HG03039 (cell line): ENCODE results near the gene IBA57.

Experiments
- ATAC-seq: cut with Tn5 transposase; IDR thresholded peaks from one replicate; pipeline ENCODE4 v1.9.1; 2021; ENCODE audit warnings: mild to moderate bottlenecking, moderate library complexity; ENCODE audit not compliant: unreplicated experiment

IBA57 gene

DNA sequence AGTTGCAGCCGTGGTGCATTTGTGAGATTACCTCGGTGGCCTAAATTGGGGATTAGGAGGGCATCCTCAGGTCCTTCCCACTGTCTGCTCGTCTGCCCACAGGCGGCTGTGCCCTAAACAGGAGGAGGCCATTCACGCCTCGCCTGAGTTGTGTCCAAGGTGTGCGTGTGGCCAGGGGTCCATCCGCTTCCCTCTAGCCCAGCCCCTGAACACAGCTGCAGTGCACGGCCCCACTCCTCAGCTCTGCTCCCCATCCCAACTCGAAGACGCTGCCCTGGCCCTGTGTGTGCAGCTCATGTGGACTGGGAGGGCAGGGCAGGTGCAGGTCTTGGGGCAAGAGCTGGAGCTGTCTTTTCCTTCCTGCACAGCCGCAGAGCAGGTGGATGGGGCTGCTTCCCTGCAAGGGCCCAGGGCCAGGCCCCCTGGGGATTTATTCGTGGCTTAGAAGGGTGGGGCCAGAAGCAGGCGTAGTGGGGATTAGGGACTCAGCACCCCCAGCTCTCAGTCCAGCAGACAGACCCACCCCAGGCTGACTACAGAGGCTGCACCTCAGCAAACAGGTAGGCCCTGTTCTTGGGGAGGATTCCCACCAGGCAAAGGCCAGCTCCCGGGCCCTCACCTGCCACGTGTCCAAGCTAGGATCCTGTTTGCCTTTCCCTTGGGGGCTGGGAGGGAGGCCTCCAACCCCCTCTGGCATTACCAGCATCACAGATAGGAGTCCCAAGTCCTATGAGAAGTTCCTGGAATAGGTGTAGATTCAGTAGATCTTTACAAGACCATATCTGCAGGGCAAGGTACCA lies 21.2 kb upstream of the IBA57 start:
- no peak for ATAC-seq

DNA sequence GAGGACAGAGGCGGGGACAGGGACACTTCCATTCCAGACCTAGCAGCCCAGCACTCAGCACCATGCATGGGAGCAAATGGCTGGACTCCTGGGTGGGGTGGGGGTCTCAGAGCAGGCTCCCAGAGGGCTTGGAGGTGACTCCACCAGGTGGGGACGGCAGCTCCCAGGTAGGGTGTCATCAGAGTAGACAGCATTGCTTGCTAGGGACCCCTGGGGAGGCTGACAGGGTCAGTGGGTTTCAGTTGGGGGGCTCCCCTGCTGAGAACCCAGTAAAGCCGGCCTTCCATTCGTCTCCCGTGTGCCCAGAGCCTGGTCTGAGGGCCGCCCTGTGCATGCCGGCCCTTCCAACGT lies 20.6 kb upstream of the IBA57 start:
- ATAC-seq: no peak

DNA sequence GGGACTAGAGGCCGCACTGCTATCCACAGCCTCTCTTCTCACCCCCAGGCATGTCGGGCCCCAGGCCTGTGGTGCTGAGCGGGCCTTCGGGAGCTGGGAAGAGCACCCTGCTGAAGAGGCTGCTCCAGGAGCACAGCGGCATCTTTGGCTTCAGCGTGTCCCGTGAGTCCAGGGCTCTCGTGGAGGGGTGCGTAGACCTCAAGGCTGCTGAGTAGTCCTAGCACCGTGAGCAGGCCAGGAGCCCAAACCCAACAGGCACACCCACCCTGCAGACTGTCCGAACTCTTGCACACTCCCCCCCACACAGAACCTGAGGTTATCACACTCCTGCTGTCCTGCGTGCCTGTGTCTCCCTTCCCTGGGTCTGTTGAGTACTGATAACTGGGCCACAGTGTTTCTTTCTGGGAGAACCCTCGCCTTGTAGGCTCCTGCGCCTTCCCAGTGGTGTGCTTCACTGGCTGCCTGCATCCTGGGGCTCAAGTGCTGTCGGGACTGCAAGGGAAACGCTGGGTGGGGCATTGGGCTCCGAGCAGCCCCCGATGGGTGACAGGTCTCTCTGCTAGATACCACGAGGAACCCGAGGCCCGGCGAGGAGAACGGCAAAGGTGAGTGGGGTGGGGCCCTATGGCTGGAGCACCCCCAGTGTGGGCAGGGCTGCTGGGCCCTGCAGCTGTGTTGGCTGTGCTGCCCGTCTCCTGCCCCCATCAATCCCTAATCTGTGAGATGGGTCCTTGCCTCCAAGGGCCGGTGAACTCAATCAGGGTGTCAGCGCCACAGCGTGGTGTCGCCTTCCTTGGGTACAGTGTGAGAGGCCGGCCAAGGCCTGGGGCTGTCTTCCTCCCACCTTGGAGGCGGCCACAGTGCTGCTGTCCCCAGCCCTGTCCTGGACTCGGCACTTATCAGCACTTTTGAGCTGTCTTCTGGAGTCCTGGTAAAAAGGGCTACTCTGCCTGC lies 19.9 kb upstream of the IBA57 start:
- ATAC-seq: no peak

DNA sequence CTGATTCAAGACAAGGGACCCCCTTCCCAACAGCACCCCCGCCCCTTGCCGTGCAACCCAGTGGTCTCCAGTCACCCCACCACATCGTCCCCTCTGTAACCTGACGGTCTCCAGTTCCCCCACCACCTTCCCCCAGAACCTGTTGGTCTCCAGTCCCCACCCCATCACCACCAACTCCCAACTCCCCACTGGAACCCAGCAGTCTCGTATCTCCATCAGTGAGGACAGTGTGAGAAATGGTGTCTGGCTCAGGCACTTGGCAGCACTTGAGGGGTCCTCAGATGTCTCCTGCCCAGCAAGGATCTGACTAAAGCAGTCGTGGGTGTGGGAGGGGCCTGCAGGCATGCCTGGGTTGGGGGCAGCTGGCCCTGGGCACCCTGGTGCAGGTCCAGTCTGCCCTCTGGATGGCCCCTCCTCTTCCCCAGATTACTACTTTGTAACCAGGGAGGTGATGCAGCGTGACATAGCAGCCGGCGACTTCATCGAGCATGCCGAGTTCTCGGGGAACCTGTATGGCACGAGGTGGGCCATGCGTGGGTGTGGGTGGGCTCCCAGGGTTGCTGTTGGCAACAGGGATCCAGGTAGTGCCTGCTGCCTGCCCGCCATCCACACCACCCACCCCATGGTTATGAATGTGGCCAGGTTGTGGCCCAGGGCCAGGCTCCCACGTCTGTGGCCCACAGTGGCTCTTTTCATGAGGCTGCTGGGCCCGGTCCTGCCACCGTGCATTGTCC lies 19.0 kb upstream of the IBA57 start:
- ATAC-seq: no peak

DNA sequence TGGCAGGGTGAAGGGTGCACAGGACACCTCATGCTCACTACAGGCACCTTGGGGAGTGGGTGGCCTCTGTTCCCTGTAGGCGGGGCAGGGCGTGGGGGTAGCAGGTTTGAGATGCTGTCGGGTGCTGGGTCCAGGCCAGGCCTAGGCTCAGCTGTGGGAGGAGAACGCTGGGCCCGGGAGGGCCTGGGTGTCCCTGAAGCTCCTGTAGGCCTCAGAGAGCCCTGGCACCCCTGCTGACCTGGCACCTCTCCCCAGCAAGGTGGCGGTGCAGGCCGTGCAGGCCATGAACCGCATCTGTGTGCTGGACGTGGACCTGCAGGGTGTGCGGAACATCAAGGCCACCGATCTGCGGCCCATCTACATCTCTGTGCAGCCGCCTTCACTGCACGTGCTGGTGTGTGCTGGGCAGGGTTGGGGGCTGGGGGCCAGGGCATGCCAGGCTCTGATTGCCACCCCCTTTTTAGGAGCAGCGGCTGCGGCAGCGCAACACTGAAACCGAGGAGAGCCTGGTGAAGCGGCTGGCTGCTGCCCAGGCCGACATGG lies 18.4 kb upstream of the IBA57 start:
- no peak for ATAC-seq

DNA sequence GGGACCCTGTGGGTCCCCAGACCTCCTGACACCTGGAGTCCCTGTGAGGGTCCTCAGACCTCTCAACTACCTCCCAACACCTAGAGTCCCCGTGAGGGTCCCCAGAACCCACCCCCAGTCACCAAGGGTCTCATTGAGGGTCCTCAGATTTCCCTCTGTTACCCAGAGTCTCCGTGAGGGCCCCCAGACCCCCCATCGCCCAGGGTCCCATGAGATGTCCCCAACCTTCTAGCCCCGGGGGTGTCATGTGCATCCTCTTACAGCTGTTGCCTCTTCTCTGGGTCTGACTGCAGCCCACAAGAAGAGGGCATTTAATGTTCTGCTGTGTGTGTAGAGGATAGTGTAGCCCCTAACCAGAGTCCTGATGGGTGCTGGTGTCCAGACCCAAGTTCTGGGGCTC lies 17.8 kb upstream of the IBA57 start:
- ATAC-seq: no peak

DNA sequence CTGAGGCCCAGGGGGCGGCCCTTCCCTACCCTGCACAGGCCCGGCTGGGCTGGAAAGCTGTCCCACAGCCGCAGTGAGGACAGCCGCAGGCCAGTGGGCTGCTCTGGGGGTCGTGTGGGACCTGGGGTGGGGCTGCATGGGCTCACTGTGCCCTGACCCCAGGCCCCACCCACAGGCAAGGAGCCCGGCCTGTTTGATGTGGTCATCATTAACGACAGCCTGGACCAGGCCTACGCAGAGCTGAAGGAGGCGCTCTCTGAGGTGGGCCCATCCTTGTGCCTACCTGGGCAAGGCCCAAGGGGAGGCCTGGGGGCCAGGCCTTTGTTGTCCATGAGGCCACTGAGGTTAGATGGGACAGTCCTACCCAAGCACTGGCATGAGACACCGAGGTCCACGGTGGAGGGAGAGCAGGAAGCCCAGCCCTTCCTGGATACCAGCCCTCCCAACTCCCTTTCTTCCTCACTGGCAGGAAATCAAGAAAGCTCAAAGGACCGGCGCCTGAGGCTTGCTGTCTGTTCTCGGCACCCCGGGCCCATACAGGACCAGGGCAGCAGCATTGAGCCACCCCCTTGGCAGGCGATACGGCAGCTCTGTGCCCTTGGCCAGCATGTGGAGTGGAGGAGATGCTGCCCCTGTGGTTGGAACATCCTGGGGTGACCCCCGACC lies 17.3 kb upstream of the IBA57 start:
- ATAC-seq: no peak

DNA sequence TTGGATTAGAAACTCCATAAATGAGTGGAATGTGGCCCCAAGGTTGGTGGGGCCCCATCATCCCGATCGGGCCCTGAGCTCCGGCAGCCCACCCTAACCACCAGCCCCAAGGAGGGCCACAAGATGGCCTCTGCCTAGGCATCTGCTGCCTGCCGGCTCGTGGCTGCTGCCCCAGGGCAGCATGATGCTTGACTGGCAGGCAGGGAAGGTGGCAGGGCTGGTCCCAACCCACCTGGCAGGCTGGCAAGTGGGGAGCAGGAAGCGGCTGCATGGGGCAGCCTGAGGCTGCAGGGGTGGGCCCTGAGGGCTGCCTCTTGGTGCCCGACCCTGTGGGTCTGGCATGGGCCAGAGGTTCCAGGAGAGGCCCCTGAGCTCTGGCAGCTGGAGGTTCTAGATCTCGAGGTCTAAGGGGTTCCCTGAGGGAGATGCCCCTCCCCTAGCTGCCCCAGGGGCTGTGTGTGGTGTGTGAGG lies 16.6 kb upstream of the IBA57 start:
- no peak for ATAC-seq

DNA sequence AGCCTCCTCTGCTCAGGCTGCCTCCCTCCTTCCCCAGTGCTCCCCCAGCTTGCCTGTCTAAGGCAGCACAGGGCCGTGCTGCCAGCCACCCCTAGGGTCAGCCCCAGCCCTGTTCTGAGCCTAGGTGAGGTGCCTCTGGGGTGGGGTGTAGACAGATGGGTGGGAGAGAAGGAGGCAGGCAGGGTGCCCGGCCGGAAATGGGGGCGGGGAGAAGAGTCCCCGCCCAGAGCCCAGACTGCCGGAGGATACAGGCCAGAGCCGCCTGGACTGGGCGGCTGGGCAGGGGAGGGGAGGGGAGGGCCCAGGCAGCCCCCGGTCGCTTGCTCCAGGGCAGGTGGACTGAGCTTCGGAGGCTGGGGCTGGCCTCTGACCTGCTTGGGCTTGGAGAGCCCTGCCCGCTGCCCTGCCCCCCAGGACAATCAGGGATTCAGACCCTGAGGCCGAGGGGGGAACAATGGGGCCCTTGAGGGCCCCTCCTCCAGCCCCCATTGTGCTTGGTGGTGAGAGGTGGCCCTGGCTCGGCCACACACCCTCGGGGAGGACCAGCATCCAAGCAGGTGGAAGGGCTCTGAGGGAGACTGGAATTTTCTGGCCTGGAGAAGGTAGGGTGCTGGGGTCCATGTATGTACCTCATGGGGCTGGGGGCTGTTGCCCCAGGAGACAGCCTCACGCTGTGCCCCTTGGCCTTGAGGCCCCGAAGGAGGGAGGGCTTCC lies 16.0 kb upstream of the IBA57 start, which contains the start of gene GJC2:
Gene GJC2 (plus strand): TSS at position 525 of the 714 bp plus-strand sequence. CDS start 7,829 bp downstream, outside the sequence.
- ATAC-seq: no peak

DNA sequence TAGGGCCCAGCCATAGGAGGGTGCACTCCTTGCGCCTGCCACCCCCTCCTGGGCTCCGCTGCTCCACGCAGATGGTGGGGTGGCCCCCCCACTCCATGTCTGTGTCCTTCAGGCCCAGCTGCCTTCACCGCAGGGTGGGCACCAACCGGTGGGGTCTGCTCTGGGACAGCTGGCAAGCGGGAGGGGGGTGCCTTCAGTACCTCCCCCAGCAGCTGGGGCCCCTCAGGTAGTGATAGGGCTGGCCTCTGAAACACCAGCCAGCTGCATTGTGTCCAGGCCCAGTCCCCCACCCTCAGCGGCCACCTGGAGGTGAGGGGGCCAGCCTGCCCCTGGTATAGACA lies 15.5 kb upstream of the IBA57 start:
- no peak for ATAC-seq

DNA sequence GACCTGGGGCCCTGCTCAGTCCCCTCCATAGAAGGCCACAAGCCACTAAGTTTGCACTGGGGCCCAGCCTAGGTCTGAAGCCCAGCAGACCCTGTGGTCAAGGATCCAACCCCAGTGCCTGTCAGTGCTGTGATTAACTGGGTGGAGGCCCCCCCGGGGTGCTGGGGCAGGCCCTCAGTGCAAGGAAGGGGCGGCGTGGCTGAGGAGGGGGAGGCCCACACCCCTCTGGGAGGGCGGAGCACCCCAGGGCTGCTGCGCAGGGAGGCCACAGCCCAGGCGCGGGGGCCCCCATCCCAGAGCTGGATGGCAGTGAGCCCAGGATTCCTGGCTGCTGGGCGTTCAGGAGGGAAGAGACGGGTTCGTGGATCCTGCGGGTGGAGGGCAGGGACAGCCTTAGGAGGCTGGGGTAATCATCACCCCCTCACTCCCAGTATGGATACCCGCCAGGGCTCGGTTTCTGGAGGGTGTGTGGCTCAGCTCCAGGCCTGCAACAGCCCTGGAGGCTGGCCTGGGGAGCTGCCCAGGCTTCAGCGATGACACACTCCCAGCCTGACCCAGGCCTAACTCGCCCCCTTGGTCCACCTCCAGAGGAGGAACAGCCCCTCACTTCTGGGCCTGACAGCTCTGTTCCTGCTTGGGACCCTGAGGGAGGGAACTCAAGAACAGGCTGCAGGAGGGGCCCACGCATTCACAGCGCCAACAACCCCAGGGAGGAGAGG lies 15.0 kb upstream of the IBA57 start:
- no peak for ATAC-seq

DNA sequence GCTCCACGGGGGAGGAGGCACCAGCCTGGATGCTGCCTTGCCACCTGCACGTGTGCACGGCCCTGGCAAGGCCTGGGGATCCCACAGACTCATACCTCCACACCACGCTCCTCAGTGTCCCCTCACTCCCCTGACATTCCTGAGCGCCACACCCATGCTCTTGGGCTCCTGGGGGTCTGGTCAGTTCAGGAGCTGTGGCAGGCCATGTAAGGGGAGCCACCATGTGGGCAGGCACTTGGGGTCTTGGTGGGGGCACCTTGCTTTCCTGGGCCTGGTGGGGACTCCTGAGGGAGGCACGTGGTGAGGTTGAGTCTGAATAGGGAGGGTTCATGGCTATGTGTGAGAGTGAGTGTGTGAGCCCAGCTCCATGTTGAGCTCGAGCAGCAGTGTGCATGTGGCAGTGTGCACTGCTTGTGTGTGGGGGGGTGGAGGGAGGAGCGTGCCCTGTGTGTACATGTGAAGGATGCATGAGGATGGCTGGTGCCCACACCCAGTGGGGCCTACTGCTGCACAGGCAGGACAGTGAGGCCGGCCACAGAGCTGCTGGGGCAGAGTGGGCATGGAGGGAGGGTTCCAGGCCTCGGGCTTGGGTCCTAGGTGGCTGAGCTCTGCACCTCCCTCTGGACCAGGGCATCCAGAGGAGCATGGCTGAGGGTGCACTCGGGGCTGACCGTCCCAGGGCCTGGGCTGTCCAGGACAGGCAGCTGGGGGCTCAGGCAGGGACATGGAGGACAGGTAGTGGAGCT lies 14.3 kb upstream of the IBA57 start:
- no peak for ATAC-seq

DNA sequence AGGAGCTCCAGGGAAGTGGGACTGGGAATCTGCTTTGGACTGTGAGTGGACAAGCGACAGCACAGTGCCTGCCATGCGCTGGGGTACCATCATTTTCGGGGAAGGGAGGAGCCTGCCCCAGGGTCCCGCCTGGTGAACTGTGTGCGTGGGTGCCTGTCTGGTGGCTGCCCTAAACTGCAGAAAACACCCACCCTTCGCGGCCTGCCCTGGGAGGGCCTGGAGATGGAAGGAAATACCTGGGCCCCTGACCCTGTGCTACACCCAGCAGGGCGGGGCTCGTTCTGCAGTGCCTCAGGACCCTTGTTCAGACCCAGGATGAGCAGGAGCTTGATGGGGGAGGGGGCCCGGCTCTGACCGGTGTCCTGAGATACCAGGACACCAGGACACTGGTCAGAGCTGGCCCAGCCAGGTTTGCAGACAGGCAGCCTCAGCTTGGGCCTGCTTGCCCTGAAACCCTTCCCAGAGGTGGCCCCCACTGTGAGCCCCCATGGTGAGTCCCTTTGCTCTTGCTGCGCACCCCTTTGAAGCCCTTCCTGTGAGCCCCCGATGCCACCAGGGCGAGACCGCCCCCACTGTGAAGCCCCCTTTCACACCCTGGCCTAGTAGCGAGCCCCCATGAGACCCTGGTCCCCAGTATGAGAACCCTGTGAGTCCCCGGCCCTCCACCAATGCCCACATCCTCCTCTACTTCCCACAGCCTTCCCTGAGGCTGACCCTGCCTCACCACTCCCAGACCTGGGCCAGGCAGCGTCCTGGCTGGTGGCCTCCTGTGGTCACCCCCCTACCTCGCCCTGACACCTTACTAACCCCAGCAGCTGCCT lies 13.3 kb upstream of the IBA57 start:
- ATAC-seq: no peak

DNA sequence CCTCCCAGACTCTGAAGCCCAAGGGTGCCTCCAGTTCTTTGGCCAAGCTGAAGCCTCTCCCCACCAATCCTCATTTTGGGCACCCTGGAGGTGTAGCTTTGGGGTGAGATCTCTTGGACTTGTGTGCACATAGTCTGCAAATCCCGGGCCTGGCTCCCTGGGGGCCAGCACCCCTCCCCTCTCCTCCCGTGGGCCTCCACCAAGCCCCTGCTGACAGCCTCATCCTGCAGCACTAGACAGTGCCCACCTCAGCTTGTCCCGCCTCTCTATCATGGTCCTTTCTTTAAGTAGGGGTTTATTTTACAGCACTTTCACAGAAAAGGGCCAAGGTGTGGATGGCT lies 12.7 kb upstream of the IBA57 start:
- ATAC-seq: no peak

DNA sequence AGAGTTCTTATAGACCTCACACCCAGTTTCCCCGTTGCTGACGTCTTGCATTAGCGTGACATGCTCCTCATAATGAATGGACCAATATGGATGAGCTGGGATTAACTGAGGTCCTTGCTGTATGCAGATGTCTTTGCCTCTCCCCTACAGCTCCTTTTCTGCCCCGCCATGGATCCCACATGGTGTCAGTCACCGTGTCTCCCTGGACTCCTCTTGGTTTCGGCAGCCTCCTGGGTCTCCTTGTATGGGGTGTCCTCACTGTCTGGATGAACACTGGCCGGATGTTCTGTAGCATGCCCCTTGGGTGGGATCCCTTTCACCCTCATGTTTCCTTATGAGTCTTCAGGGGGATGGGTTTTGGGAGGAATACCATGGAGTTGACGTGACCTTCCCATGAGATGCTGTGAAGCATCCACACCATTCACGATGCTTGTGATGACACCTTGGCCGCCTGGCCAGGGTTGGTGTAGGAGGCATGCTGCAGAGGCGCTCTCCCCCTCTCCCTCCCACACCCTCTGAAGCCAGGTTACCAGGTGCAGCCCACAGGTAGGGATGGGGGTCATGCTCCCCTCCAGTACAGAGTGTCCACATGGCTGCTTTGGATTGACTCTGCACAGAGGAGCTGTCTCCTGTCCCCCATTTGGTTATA lies 11.5 kb upstream of the IBA57 start:
- ATAC-seq: no peak

DNA sequence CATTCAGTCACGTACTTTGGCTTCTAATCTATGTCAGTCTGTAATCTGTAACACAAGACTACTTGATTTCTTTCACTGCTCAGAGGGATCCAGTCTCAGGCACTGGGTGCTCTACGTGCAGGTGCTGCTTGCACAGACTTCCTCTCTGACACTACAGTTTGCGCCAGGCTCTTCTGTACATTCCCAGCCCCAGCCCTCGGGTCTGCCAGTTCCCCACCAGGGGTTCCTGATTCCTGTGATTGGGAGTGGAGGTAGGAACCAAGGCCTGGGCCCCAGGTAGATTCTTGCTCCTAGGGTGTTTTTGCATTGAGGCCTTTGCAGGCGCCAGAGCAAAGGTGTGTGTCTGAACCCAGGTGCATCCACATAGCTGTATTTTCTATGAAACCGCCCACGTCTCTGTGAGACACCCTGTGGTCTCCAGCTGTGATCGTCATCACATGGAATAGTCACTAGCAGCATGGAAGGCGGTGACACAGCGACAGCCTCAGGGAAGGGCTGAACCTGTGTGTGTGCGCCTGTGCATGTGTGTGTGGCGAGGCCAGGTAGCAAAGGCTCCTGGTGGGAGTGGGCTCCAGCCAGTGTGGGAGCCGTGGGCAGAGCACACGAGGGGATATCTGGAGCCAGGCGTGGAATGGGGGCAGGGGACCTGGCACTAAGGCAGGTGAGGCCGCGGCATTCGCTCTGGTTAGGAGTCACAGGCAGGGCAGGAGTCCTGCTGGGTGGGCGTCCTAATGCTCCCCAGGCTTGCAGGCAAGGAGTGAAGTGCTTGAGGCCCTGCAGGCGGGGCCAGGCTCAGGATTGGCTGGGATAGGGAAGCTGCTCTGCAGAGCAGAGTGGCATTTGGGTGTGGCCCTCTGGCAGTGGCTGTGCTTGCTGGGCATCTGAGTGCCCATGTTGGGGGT lies 10.7 kb upstream of the IBA57 start:
- no peak for ATAC-seq
